Vagina (tissue), 2 donors: ENCODE data around the gene EFEMP1. TPM values are rescaled to one million over a fixed set of nuclear protein-coding genes. Genes with fewer than 3 reads are reported as not detected.

ENCODE experiments used
- DNase-seq, 2 donors: peaks; one replicate each; pipeline ENCODE4 v3.0.0-alpha.2; 2017; ENCODE audit errors: extremely low spot score in 2 of 2
- H3K27ac ChIP-seq: fragments of 200-600 bp; sonication (generic); one replicate; pipeline ENCODE4 v1.5.1; 2019
- H3K27me3 ChIP-seq: fragments of 200-600 bp; sonication (generic); one replicate; pipeline ENCODE4 v1.5.1; 2019
- H3K36me3 ChIP-seq, 2 donors: fragments of 200-600 bp; sonication (generic); one replicate each; pipeline ENCODE4 v1.5.1; 2017 to 2019
- H3K4me1 ChIP-seq: fragments of 200-600 bp; sonication (generic); one replicate; pipeline ENCODE4 v1.5.1; 2019
- H3K4me3 ChIP-seq, 2 donors: fragments of 200-600 bp; sonication (generic); 1 replicate in 1 of 2; 2 replicates in 1 of 2; pipeline ENCODE4 v1.5.1; 2016 to 2019
- H3K9me3 ChIP-seq: fragments of 200-600 bp; sonication (generic); one replicate; pipeline ENCODE4 v1.5.1; 2019
- CTCF ChIP-seq, 3 experiments: fragments of 450-650 bp in 2 of 3; fragments of 200-600 bp in 1 of 3; sonication (generic) in 1 of 3; IDR thresholded peaks; one replicate each; pipeline ENCODE4 v1.5.1; 2017 to 2019; ENCODE audit warnings: antibody characterized with exemption in 3 of 3, mild to moderate bottlenecking in 2 of 3, moderate library complexity in 2 of 3
- POLR2A ChIP-seq, 2 donors: fragments of 450-650 bp; IDR thresholded peaks; one replicate each; pipeline ENCODE4 v1.6.1; 2017; ENCODE audit warnings: antibody characterized with exemption in 2 of 2, mild to moderate bottlenecking in 2 of 2, moderate library complexity in 2 of 2
- POLR2AphosphoS5 ChIP-seq, 2 donors: sonication (generic); formaldehyde crosslinking; IDR thresholded peaks; one replicate each; pipeline ENCODE4 v1.9.0; 2017; ENCODE audit warnings: antibody characterized with exemption in 2 of 2, mild to moderate bottlenecking in 2 of 2, low read depth in 1 of 2; ENCODE audit not compliant: insufficient read depth in 1 of 2
- intact Hi-C: fragments of 100-400 bp; cut with DNase I; formaldehyde crosslinking; loops from one replicate; pipeline ENCODE4 v1.15.1; 2023
- total RNA-seq: library from RNA; depleted of rRNA; stranded (reverse); fragments of >200 nt; gene quantifications from one replicate; pipeline ENCODE4 v1.2.3, GENCODE V29; 2016

Gene EFEMP1
- 235 TPM for total RNA-seq

GRCh38 chr2:55923091-55923981, at the start of gene EFEMP1:
Gene EFEMP1 (minus strand): TSS chr2:55923782. CDS start chr2:55922440, 1,342 bp downstream.
- intact Hi-C loops: loop anchor here (2.0 kb wide), 1 partner anchor 31 kb away; no protein-coding TSS in a partner anchor
- Histone ChIP-seq H3K4me1 (peaks cover 34% of the 10 kb centered on the region), H3K27me3 (no peaks in the 10 kb centered on the region), H3K9me3 (no peaks in the 10 kb centered on the region), H3K36me3 (no peaks in the 10 kb centered on the region), H3K27ac (peak within 1 kb of the TSS; percentile 83), H3K4me3 (peak within 1 kb of the TSS; percentile 65 to 70)
- TF ChIP-seq POLR2A (IDR thresholded peaks at IDR 0.05): peak in 1 of 2 donors; percentile 46
- no peak for TF ChIP-seq CTCF (IDR thresholded peaks at IDR 0.05)
- peak in 1 of 2 donors; percentile 92 for TF ChIP-seq POLR2AphosphoS5 (IDR thresholded peaks at IDR 0.05; ENCODE audit: insufficient read depth in 1 of 2, low read depth in 1 of 2)
- no peak for DNase-seq

GRCh38 chr2:55970500-55970899, 46.9 kb upstream of the EFEMP1 start:
- Histone ChIP-seq H3K36me3 (no peaks in the 10 kb centered on the region), H3K4me3 (no peak overlapping the region), H3K27me3 (no peaks in the 10 kb centered on the region), H3K4me1 (no peaks in the 10 kb centered on the region), H3K9me3 (no peaks in the 10 kb centered on the region), H3K27ac (no peak overlapping the region)
- TF ChIP-seq POLR2A (IDR thresholded peaks at IDR 0.05) (no peak), CTCF (IDR thresholded peaks at IDR 0.05) (no peak), POLR2AphosphoS5 (IDR thresholded peaks at IDR 0.05; ENCODE audit: insufficient read depth in 1 of 2, low read depth in 1 of 2) (no peak)
- intact Hi-C loops: no loop called here
- DNase-seq: no peak

GRCh38 chr2:55968941-55969340, 45.4 kb upstream of the EFEMP1 start:
- H3K9me3 ChIP-seq: no peaks in the 10 kb centered on the region

GRCh38 chr2:55966401-55967118, 43.0 kb upstream of the EFEMP1 start:
- no peaks in the 10 kb centered on the region for H3K27me3 ChIP-seq
- no peaks in the 10 kb centered on the region for H3K4me1 ChIP-seq
- H3K9me3 ChIP-seq: no peaks in the 10 kb centered on the region
- intact Hi-C loops: no loop called here
- DNase-seq: no peak
- H3K4me3 ChIP-seq: no peak overlapping the region
- peak overlapping the region; percentile 3 for H3K27ac ChIP-seq
- TF ChIP-seq POLR2A (IDR thresholded peaks at IDR 0.05) (no peak), CTCF (IDR thresholded peaks at IDR 0.05) (no peak), POLR2AphosphoS5 (IDR thresholded peaks at IDR 0.05; ENCODE audit: insufficient read depth in 1 of 2, low read depth in 1 of 2) (no peak)
- H3K36me3 ChIP-seq: no peaks in the 10 kb centered on the region

More at GRCh38 chr2:55968941-55969340, 45.4 kb upstream of the EFEMP1 start:
- H3K4me3 ChIP-seq: no peak overlapping the region
- intact Hi-C loops: no loop called here
- DNase-seq: no peak
- H3K36me3 ChIP-seq: no peaks in the 10 kb centered on the region
- no peak overlapping the region for H3K27ac ChIP-seq
- no peaks in the 10 kb centered on the region for H3K27me3 ChIP-seq
- TF ChIP-seq POLR2A (IDR thresholded peaks at IDR 0.05) (no peak), CTCF (IDR thresholded peaks at IDR 0.05) (no peak), POLR2AphosphoS5 (IDR thresholded peaks at IDR 0.05; ENCODE audit: insufficient read depth in 1 of 2, low read depth in 1 of 2) (no peak)
- no peaks in the 10 kb centered on the region for H3K4me1 ChIP-seq
